HG02763 (cell line): ENCODE measurements around the gene TWF1.
A peak's percentile ranks its signal among the peaks of the same experiment; 100 is the strongest.
"Not testable (repeated sequence)": the region's sequence is repeated elsewhere in the genome, so short reads cannot be mapped to it uniquely, and the experiment has no call there.

Source experiments
- ATAC-seq: cut with Tn5 transposase; IDR thresholded peaks from one replicate; pipeline ENCODE4 v1.9.1; 2021; ENCODE audit warnings: mild to moderate bottlenecking, moderate library complexity; ENCODE audit not compliant: unreplicated experiment

The TWF1 gene

GRCh38 chr12:43806737-43807072, 588 bp upstream of the TWF1 start:
- ATAC-seq, result no peak

- ATAC-seq, result no peak
Observed at GRCh38 chr12:43805149-43805859, 813 bp downstream of the TWF1 start.

DNA sequence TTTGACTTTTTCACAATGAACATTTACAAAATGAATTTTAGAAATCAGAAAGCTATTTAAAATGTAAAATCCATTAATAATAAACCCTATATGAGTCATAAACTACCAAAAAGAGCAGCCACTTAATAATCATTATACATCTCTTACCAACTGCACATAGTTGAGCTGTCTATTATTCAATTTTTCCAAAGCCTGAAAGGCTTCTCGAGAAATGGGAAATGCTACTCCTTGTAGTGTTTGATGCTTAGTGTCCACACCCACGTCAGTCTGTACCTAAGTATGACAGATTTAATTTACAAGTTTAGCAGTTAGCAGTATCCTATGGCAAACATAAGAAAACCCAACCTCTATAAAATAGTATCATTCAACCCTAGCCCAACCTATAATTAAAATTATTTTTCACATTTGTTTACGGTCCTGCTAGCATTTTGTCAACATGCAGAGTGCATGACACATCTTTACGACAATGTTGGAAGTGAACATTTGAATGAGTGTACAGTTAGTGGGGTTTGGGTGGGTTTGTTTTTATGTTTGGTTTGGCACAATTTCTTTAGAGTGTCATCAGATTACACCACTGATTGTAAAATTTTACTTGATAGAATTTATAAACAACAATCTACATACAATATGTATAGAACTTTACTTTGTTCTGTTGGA, 8.4 kb downstream of the TWF1 start:
- no peak for ATAC-seq

DNA sequence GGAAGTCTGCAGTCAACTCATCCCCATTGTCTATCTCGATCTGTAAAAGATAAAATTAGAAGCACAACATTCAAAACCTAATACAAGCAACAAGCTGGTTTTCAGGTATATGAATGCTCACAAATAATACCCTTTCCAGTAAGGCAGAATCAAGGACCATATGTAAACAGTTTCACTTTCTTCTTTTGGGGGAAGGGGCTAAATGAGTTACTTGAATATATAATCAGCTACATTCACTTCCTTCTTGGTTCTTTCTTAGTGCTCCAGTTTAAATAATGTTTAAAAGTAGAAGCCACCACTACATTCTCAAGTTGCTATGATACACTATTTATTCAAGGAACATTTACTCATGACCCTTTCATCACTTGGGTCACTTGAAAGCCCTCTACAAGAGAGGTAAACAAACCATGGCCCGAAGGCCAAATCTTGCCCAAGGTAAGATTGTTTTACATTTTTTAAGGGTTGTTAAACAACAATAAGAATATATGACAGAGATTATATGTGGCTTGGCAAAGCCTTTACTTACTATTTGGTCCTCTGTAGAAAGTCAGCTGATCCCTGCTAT, 10.3 kb downstream of the TWF1 start:
- ATAC-seq, result no peak

GRCh38 chr12:43789941-43790340, 16.2 kb downstream of the TWF1 start:
- no peak for ATAC-seq

- no peak for ATAC-seq
Observed at GRCh38 chr12:43786899-43787693, 19.0 kb downstream of the TWF1 start.

DNA sequence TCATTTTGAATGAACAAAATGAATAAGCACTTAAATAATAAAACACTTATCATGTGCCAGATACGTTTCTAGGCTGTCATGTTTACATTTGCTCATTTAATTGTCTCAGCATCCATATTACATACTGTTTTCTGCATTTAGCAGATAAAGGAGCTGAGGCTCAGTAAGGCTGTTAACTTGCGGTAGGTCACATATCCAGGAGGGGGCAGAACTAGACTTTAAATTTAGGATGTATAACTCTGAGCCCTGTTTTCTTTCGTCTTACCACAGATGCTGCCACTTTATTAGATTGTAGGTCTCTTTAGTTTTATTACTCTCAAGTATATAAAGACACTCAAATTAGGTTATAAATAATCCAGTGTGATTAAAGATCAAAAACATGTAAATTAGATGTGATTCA, 29.6 kb downstream of the TWF1 start:
- no peak for ATAC-seq

DNA sequence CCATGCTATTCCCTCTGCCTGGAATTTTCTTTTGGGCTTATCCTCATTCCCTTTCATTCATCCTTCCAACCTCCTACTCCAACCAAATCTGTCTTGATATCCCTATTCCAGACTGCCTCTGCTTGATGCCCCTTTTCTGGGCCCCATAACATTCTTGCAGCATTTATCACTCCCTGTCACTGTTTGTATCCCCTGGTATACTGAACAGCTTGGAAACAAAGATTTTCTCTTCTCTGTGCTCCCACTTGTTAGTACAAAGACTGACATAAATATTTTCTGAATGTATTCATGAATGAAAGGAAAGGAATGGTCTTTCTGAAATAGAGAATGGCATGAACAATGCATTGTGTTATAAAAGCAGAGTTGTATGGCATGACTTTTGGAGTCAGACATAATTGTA, 39.8 kb downstream of the TWF1 start:
- no peak for ATAC-seq

- no peak for ATAC-seq
Observed at GRCh38 chr12:43764528-43764927, 41.6 kb downstream of the TWF1 start.

DNA sequence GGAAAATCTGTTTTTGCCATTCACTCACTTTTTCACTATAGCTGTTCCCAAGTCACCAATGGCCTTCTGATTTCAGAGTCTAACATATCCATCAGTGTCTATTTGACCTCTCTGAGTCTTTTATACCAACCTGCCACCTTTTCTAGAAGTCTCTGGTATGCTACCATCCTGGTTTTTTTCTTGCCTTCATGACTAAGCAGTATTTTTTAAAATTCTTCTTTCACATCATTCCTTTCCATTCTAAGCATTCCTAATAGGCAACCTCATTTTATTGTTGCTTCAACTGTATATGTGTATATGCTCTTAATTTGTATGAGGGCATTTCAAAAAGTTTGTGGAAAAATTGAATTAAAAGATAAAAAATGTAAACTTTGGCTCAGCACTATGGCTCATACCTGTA, 42.3 kb downstream of the TWF1 start:
- ATAC-seq, result no peak

DNA sequence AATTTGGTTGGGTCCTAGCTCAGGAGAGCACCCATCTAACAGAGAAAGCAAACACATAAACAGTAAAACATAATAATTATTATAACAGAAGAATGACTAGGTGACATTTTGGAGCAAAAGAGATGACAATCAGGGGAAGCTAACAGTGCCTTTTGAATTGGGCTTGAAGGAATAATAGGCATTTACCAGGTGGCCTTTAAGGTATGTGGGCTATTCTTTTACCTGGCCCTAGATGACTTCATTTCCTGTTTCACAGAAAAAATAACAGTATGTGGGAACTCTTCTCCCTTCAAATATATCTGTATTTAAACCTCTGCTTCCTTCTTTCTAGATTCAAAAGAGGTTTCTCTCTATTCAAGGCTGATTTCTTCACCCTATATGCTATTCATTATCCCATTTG, 43.5 kb downstream of the TWF1 start:
- ATAC-seq, result no peak

DNA sequence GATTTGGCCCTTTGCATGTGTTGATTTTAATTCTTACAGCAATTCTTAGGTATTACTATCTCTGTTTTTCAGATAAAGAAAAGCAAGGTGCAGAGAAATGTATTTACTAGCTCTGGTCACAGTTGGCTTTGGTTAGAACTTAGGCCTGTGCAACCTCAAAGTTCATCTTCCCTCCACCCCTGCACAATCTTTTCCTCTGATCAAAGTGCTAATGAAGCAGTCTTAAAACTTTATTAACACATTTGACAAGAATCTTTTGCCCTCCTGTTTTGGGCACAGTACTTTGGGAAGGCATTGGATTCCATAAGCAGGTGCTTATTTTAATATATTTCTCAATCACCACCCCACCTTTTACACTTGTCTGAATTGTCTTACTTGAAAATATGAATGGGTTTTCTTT, 44.6 kb downstream of the TWF1 start:
- ATAC-seq, result no peak

DNA sequence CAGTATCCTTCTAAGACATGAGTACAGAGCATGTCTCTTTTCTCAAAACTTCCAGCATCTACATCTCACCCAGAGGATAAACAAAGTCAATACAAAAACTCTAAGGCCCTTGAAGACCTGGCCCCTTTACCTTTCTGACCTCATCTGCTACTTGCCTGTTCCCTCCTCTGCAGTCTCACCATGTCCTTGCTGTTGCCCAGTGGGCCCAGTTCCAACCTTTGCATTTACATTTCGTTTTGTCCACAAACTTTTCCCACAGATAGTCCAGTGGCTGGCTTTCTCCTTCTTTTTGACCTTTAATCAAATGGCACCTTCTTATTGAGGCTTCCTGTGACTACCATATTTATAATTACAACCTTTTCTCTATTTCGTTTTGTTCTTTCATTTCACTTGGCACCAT, 45.7 kb downstream of the TWF1 start:
- no peak for ATAC-seq

DNA sequence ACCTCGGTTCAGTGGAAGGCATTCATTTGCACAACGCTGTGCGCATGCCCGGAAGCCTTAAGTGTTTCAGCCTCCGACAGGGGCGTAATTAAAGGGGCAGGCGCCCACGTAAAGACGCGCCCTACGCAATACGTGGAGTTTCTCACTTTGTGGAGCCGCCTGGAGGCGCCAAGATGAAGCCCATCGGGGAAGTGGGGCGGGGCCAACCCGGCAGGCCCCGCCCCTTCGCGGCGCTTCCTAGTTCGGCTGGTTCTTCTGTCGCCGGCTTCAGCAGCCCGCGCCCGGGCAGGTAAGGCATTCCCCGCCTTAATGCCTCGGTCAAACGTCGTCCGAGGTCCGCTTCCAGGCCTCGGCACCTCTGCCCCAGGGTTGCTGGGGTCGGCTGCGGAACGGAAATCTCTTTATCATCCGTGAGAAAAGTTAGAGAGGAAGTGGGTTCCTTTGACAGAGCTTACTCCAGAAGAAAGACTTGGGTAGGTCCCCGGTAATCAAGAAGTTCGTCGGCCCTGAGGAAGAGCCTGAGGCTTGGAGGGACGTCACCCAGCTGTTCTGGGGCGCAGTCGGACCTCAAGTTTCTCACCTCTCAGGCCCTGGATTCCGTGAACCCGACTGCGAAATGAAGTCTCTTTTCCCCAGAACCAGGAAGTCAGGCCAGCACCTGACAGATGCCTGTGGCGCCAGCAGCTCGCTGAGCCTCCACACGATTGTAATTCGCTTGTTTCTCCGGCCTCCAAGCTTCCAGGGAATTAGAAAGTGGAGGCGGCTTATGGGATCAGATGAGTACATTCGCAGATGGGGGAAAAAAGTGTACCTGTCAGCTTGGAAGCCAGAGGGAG, 47.2 kb downstream of the TWF1 start, which contains the start of the genes IRAK4 and PUS7L:
IRAK4 (plus strand) TSS at position 224 of the 836 bp plus-strand sequence. CDS start 9,161 bp downstream, outside the sequence.
PUS7L (minus strand) TSS at position 63 of the 836 bp plus-strand sequence. CDS start 3,545 bp downstream, outside the sequence.
- ATAC-seq, result peak; percentile 98

GRCh38 chr12:43758247-43758727, 47.8 kb downstream of the TWF1 start:
- peak; percentile 1 for ATAC-seq

GRCh38 chr12:43754015-43754414, 52.1 kb downstream of the TWF1 start:
- no peak for ATAC-seq

DNA sequence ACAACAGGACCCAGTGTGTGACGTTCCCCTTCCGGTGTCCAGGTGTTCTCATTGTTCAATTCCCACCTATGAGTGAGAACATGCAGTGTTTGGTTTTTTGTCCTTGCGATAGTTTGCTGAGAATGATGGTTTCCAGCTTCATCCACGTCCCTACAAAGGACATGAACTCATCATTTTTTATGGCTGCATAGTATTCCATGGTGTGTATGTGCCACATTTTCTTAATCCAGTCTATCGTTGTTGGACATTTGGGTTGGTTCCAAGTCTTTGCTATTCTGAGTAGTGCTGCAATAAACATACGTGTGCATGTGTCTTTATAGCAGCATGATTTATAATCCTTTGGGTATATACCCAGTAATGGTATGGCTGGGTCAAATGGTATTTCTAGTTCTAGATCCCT, 54.8 kb downstream of the TWF1 start:
- ATAC-seq, result not testable (repeated sequence)

- no peak for ATAC-seq
Observed at GRCh38 chr12:43750814-43751213, 55.3 kb downstream of the TWF1 start.

GRCh38 chr12:43749016-43749415, 57.1 kb downstream of the TWF1 start:
- ATAC-seq, result no peak

DNA sequence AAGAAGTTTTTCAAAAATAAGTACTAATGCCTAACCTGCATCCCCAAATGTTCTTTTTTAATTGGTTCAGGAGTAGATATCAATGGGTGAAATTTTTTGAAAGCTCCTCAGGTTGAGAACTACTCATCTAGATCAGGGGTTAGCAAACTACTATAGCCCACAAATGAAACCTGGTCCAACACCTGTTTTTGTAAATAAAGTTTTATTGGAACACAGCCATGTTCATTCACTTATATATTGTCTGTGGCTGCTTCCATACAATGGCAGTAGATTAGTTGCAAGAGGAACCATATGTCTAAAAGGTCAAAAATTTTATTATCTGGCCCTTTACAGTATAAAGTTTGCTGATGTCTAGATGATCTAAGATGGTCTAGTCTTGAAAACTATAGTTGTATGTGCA, 61.3 kb downstream of the TWF1 start:
- ATAC-seq, result no peak
